ENCODE results near the gene IFNA13. TPM values are rescaled to one million over a fixed set of nuclear protein-coding genes. Genes with fewer than 3 reads are reported as not detected.

Gene IFNA13
- total RNA-seq, 1 experiment from 2014 or later = not detected

- H3K27me3 Mint-ChIP-seq (ENCODE audit: low read depth) = no peaks in the 10 kb centered on the region
- DNase-seq (ENCODE audit: low spot score) (no peak), ATAC-seq (peak; percentile 74)
- ChIA-PET POLR2A (interaction anchor here (0.6 kb wide), 1 partner anchor 125 kb away, joined by 5 read pairs; no protein-coding TSS in a partner anchor), CTCF (interaction anchor here (0.6 to 2.0 kb wide), 32 partner anchors 8 to 475 kb away, joined by 3 to 48 read pairs (median 5); partner anchors contain the start of genes KLHL9 and MTAP)
- no peaks in the 10 kb centered on the region for H3K36me3 Mint-ChIP-seq
- TF ChIP-seq ATF1 (CRISPR knock-in tag; IDR thresholded peaks at IDR 0.05) (no peak), CTCF (IDR thresholded peaks at IDR 0.05) (peak; percentile 14; the same call in 1 of the 2 replicates), FOXP4 (CRISPR knock-in tag; IDR thresholded peaks at IDR 0.05) (no peak)
- no peak overlapping the region for H3K27ac Mint-ChIP-seq
- H3K9me3 Mint-ChIP-seq = no peaks in the 10 kb centered on the region
- H3K4me1 Mint-ChIP-seq = 0 out of 2 replicates have a peak, but pooled peaks cover 2% of the 10 kb centered on the region
- H3K4me3 Mint-ChIP-seq = no peak overlapping the region
These were observed 41.2 kb downstream of the IFNA13 start for GRCh38 chr9:21326526-21327139.

GRCh38 chr9:21324047-21324446 lies 43.8 kb downstream of the IFNA13 start:
- DNase-seq (ENCODE audit: low spot score) (no peak), ATAC-seq (no peak)
- TF ChIP-seq JUN (CRISPR knock-in tag; IDR thresholded peaks at IDR 0.05) (no peak), PRDM15 (CRISPR knock-in tag; IDR thresholded peaks at IDR 0.05) (no peak), MXD4 (CRISPR knock-in tag; IDR thresholded peaks at IDR 0.05; ENCODE audit: borderline replicate concordance) (no peak), GRHL2 (CRISPR knock-in tag; IDR thresholded peaks at IDR 0.05; ENCODE audit: insufficient replicate concordance, severe bottlenecking) (no peak)
- CTCF ChIA-PET = interaction anchor here (1.0 to 1.6 kb wide), 2 partner anchors 68 to 131 kb away, joined by 4 to 5 read pairs; no protein-coding TSS in a partner anchor
- H3K27ac Mint-ChIP-seq = no peak overlapping the region
- H3K4me1 Mint-ChIP-seq = no peaks in the 10 kb centered on the region
- H3K9me3 Mint-ChIP-seq = no peaks in the 10 kb centered on the region
- no peaks in the 10 kb centered on the region for H3K36me3 Mint-ChIP-seq
- no peaks in the 10 kb centered on the region for H3K27me3 Mint-ChIP-seq (ENCODE audit: low read depth)
- POLR2A ChIA-PET = no interaction called here
- no peak overlapping the region for H3K4me3 Mint-ChIP-seq

GRCh38 chr9:21322911-21323461 lies 44.9 kb downstream of the IFNA13 start:
- H3K27ac Mint-ChIP-seq = no peak overlapping the region
- H3K4me3 Mint-ChIP-seq = no peak overlapping the region
- H3K9me3 Mint-ChIP-seq = no peaks in the 10 kb centered on the region
- ATAC-seq = no peak
- ChIA-PET POLR2A (no interaction called here), CTCF (interaction anchor here (1.0 to 2.2 kb wide), 3 partner anchors 69 to 132 kb away, joined by 4 to 6 read pairs (median 5); no protein-coding TSS in a partner anchor)
- H3K27me3 Mint-ChIP-seq (ENCODE audit: low read depth) = no peaks in the 10 kb centered on the region
- no peak for DNase-seq (ENCODE audit: low spot score)
- peaks cover 4% of the 10 kb centered on the region for H3K4me1 Mint-ChIP-seq
- no peaks in the 10 kb centered on the region for H3K36me3 Mint-ChIP-seq
- no peak for TF ChIP-seq OVOL2 (CRISPR knock-in tag; IDR thresholded peaks at IDR 0.05; ENCODE audit: borderline replicate concordance)
- no peak for TF ChIP-seq FOXJ3 (CRISPR knock-in tag; IDR thresholded peaks at IDR 0.05; ENCODE audit: borderline replicate concordance)
- TF ChIP-seq CREM (CRISPR knock-in tag; IDR thresholded peaks at IDR 0.05) = no peak
- TF ChIP-seq FOXP4 (CRISPR knock-in tag; IDR thresholded peaks at IDR 0.05) = no peak
- TF ChIP-seq ZNF263 (CRISPR knock-in tag; IDR thresholded peaks at IDR 0.05; ENCODE audit: low read depth) = no peak
- no peak for TF ChIP-seq STAT6 (CRISPR knock-in tag; conservative IDR thresholded peaks at IDR 0.05; ENCODE audit: low read depth)
